Motor neuron (in vitro differentiated cells): ENCODE measurements around the gene RPS23. TPM values are rescaled to one million over a fixed set of nuclear protein-coding genes. Genes with fewer than 3 reads are reported as not detected.

Experiments
- ATAC-seq, 8 experiments: fragments of 200-7000 bp; cut with Tn5 transposase; replicated peaks in 6 of 8; 2 replicates each; pipeline ENCODE4 v1.8.0; 2021; ENCODE audit warnings: mild to moderate bottlenecking in 8 of 8, moderate library complexity in 8 of 8
- H3K27ac ChIP-seq, 2 donors: fragments of 250-450 bp; sonication (Bioruptor Pico); 2 replicates each; pipeline ENCODE4 v1.9.0; 2021; ENCODE audit warnings: antibody characterized with exemption in 2 of 2, mild to moderate bottlenecking in 2 of 2, moderate library complexity in 1 of 2
- H3K4me1 ChIP-seq, 2 donors: fragments of 250-450 bp; sonication (Bioruptor Pico); replicated peaks in 1 of 2; 2 replicates each; pipeline ENCODE4 v1.6.1; 2021; ENCODE audit warnings: antibody characterized with exemption in 2 of 2, mild to moderate bottlenecking in 2 of 2, moderate library complexity in 1 of 2
- H3K4me3 ChIP-seq, 5 donors: fragments of 250-450 bp; sonication (Bioruptor Pico); 2 replicates each; pipeline ENCODE4 v1.9.0; 2021; ENCODE audit warnings: antibody characterized with exemption in 5 of 5, mild to moderate bottlenecking in 5 of 5, moderate library complexity in 4 of 5
- WGBS, 10 experiments: fragments of 450-650 bp; shearing (Covaris generic); methylation state at CpG; one replicate each; pipeline ENCODE4 v1.0.0; 2022; 5-methylcytosine and 5-hydroxymethylcytosine counted together
- in situ Hi-C, 9 experiments: fragments of 400-800 bp; cut with MboI; loops; one replicate each; pipeline ENCODE4 v1.15.0; 2021; ENCODE audit warnings: low sequenced_read_pairs in 9 of 9, low pct_unique_long_range_greater_than_20kb in 2 of 9; ENCODE audit not compliant: unreplicated experiment in 9 of 9
- total RNA-seq, 8 experiments: library from RNA; unstranded; fragments of 300-600 nt; gene quantifications; 2 replicates each; pipeline versions ENCODE4 v1.2.3 to v1.2.4, GENCODE V29; 2022

RPS23 gene
- total RNA-seq, 8 experiments from 2014 or later, result 2,266 to 4,679 (median 3,219) TPM

DNA sequence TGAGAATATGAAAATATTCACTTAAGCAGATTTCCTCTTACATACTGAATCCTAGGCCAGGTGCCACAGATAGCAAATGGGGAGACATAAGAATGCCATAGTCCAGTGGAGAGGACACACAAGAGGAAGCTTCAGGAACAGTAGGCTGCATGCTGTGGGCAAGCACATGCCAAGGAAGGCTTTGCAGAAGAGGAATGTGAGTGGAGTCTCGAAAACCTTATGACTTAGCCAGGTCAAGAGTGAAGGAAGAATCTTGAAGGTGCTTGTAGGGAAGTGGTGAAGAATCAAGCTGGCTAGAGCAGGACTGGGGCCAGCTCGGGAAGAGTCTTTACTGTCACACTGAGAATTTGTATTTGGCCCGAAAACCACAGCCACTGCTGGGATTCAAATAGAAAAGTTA is 20.4 kb downstream of the RPS23 start:
- H3K4me3 ChIP-seq, result no peak overlapping the region
- no peaks in the 10 kb centered on the region for H3K4me1 ChIP-seq
- ATAC-seq, result no peak
- WGBS, 10 experiments, result 57 to 100% (median 83%) methylated on average over 1 to 3 of the region's 3 CpGs; no CpG with 5 or more reads in 2 of the 10 experiments
- H3K27ac ChIP-seq, result no peak overlapping the region
- in situ Hi-C loops, result no loop called here

DNA sequence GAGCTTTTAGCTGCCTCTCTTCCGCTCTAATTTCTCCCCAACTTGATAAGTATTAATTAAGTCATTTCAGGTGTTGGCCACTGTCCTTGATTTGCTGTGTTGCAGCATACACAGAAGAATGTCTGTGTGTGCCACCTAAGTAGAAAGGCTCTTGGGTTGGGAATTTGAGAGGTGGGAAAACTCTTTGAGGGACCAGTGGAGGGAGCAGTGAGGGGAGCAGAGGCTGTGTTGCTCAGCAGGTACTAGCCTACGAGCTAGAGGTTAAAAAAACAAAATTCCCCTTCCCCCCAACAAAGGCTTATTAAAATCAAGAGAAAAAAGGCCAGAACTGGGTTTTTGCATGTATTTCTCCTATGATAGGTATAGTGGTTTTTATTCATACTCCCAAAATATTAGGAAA is 20.9 kb downstream of the RPS23 start:
- ATAC-seq, result no peak
- Histone ChIP-seq H3K27ac (no peak overlapping the region), H3K4me3 (no peak overlapping the region), H3K4me1 (no peaks in the 10 kb centered on the region)
- 79 to 100% (median 90%) methylated on average over 1 to 2 of the region's 2 CpGs; no CpG with 5 or more reads in 6 of the 10 experiments for WGBS, 10 experiments
- in situ Hi-C loops, result no loop called here

DNA sequence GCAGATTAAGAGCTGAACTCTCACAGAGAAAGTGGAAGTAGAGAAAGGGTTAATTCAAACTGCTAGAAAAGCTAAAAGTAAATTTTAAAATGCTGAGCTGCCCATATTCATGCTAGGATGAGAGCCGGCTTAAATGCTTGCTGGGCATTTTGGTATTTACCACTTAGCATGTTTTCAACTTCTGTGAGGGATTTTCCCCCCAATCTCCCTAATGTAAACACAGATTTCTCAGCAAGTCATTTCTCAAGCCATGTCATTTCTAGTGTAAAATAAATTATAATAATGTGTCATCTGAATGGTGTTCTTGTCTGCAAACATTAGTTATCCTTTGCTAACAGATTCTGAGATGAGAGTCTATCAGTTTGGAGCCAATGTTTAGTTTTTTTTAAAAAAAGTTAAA is 22.3 kb downstream of the RPS23 start:
- 0 to 80% (median 43%) methylated on average over 1 of the region's 1 CpG; no CpG with 5 or more reads in 5 of the 10 experiments for WGBS, 10 experiments
- no peaks in the 10 kb centered on the region for H3K4me1 ChIP-seq
- H3K27ac ChIP-seq, result no peak overlapping the region
- H3K4me3 ChIP-seq, result no peak overlapping the region
- in situ Hi-C loops, result no loop called here
- peak in 3 of 8 experiments; percentile 52 to 79 (median 61) for ATAC-seq

DNA sequence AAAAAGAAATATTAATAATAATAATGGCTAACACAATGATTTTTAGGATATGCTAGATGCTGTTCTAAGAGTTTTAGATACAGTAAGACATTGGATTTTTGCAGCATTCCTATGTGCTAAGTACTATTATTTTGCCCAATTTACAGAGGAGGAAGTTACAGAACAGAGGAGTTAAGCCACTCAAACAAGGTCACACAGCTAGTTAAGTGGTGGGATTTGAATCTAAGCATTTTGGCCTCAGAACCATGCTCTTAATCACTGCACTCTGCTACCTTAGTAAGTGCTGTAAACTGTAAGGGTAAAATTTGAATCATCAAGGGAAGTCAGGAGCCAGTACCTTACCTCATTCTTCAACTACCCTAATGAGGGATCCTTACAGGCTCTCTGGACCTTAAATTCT is 25.4 kb downstream of the RPS23 start:
- ATAC-seq, result no peak
- in situ Hi-C loops, result no loop called here

DNA sequence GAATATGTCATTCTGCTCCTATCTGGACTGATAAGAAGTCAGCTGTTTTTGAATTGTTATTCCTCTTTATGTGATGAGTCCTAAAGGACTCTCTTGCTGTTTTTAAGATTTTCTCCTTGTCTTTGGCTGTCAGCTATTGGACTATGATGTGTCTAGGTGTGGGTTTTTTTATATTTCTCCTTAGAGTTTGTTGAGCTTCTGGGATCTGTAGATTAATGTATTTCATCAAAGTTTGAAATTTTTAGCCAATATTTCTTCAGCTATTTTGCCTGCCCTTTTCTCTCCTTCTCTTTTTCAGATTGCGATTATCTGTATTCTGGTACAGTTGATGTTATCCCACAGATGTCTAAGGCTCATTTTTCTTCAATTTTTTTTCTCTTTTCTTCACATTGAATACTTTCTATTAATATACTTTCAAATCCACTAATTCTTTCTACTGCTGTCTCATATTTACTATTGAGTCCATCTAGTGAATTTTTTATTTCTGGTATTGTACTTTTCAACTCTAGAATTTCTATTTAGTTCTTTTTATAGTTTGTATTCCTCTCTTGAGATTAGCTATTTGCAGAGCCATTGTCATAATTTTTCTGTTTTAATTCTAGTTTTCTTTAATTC is 31.1 kb downstream of the RPS23 start:
- Histone ChIP-seq H3K27ac (no peak overlapping the region), H3K4me1 (no peaks in the 10 kb centered on the region), H3K4me3 (no peak overlapping the region)
- 80 to 100% (median 100%) methylated on average over 1 of the region's 1 CpG for WGBS, 10 experiments
- no peak for ATAC-seq
- in situ Hi-C loops, result no loop called here

More for the DNA sequence above, 25.4 kb downstream of the RPS23 start:
- Histone ChIP-seq H3K4me3 (no peak overlapping the region), H3K27ac (no peak overlapping the region), H3K4me1 (no peaks in the 10 kb centered on the region)

DNA sequence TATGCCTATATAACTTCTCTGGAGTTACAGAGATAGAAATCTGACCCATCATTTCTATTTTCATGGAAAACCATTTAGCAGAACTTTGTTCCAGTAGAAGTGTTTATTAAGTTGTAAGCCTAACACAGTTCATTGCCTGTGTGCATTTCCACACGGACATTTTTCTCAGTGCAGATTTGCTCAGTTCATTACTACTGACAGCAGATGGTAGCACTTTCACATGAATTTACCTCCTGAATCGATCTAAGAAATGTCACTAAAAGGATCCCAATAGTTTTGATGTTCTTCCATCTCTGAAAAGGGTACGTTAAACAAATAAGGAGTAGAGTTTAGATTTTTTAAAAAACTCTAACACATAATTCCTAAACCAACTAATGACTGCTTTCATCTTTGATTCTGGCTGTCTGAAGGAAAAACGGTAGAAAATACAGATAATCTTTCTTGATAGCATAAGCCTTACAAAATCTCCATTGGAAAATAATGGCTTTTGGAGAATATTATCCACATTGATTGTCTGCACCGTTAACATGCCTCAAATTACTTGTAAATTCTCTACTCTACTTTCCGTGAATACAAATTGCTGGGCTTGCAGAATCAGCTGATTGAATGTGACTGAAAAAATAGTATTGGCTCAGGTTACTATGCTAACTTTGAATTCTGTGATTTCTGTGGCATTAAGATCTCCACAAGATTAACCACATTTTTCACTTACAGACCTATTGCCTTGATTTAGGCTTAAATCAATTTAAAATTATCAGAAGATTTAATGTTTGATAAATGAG is 33.1 kb downstream of the RPS23 start:
- no peak overlapping the region for H3K4me3 ChIP-seq
- H3K27ac ChIP-seq, result no peak overlapping the region
- in situ Hi-C loops, result no loop called here
- ATAC-seq, result peak in 3 of 8 experiments; percentile 40 to 59 (median 50)
- WGBS, 10 experiments, result 31 to 78% (median 67%) methylated on average over 3 to 6 of the region's 6 CpGs
- no peaks in the 10 kb centered on the region for H3K4me1 ChIP-seq

DNA sequence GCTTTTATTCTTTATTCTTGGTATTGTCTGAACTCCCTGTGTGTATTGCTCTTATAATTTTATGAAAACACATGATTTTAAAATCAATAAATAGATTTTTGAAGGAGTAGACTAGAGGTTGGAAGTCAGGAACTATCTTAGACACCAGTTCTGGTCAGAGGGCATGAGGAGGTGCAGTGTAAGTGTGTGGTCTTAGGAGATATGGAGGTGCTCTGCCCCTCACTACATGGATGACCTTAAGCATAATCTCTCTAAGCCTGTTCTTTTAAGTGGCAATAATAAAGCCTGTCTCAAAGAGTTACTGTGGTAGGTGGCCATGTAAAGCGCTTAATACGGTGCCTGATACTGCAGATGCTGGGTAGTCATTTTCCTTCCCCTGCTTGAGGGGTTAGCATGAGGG is 34.0 kb downstream of the RPS23 start:
- WGBS, 10 experiments, result 80 to 100% (median 100%) methylated on average over 1 to 2 of the region's 2 CpGs; no CpG with 5 or more reads in 2 of the 10 experiments
- Histone ChIP-seq H3K27ac (no peak overlapping the region), H3K4me3 (no peak overlapping the region), H3K4me1 (no peaks in the 10 kb centered on the region)
- in situ Hi-C loops, result no loop called here
- ATAC-seq, result no peak

DNA sequence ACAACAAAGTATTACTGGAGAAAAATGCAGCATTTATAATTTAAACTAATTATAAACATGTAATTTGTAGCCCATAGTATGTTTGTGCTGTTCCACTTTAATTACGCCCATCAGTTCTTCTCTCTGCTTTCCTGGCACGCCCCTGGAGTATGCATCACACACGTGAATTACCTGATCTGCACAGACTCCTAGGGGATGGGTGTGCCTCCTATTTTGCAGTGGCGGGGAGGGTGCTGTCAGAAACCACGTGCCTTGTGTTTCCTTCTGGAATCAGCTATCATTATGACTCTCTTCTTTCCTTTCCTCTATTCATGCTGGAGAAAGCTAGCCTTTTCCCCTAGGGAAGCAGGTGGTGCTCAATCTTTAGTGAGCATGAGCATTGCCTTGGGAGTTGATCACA is 43.3 kb downstream of the RPS23 start:
- peak in 3 of 8 experiments; percentile 74 to 90 (median 85) for ATAC-seq
- Histone ChIP-seq H3K4me1 (no peaks in the 10 kb centered on the region), H3K4me3 (no peak overlapping the region), H3K27ac (no peak overlapping the region)
- WGBS, 10 experiments, result 40 to 100% (median 77%) methylated on average over 2 to 5 of the region's 5 CpGs; no CpG with 5 or more reads in 4 of the 10 experiments
- in situ Hi-C loops, result no loop called here

DNA sequence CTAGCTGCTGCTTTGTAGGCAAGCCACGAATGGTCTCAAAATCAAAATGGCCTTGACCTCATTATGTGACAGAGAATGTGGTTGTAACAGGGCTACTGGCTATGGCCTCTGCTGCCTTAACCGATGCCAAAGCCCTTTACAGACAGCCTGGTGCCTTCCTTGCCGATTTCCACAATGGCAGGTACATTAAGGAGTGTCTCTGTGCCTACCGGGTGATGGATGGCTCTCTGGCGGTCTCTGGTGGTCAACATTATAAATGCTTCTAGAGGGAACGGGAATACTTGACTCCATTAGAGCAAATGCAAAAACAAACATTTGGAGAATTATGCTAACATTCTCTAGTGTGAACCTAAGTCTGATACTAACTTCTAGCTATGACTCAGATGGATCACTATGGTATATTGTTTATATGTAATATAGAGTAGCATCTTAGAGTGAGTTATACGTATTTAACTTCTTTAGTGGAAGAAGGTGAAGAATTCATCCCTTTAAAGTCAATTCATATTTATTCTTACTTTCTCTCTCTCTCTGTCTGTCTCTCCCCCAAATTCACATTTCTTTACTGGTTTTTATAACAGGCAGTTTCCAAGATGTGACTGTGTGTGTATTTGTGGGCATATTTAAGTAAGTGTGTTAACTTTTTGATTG is 52.5 kb downstream of the RPS23 start:
- Histone ChIP-seq H3K4me3 (no peak overlapping the region), H3K27ac (no peak overlapping the region), H3K4me1 (no peaks in the 10 kb centered on the region)
- 3 to 86% (median 40%) methylated on average over 1 to 6 of the region's 7 CpGs; no CpG with 5 or more reads in 2 of the 10 experiments for WGBS, 10 experiments
- ATAC-seq, result peak; percentile 64 to 93 (median 84)
- in situ Hi-C loops, result no loop called here
